ENCODE measurements around the gene ZNRD2.

Gene ZNRD2

DNA sequence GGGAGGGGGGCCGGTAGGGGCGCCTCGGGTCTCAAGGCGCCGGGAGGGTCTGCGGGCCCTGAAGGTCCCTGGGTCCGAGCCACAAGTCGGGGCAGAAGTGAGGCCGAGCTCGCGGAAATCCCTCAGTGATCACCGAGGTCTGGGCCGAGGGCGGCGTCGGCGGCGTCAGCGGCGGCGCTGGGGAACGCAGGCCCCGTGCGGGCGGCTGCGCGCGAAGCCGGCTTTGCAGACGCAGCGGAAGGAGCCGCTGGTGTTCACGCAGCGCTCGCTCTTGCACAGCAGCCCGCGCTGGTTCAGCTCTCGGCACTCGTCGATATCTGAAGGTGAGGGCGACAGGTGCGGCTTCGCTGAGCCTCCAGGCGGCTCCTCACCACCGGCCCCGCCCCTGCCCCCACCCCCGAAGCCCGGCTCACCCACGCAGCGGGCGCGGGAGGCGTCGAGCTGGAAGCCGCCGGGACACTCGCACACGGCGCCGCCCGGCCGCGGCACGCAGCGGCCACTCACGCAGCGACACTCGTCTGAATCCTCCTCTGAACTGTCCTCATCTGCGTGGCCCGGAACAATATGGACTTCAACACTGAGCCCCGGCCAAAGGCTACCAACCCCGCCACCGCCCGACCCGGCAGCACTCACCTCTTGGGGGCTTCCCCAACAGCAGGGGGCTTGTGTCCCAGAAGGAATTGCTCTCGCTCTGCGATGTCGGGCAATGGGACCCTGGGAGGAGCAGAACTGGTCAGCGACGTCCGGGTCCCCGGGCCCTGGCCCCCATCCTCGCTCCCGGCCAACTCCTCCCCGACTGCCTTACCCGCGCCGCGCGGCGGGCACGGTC is 31.1 kb upstream of the ZNRD2 start:
- DNase-seq = no peak

GRCh38 chr11:65539744-65540289 is 30.5 kb upstream of the ZNRD2 start:
- no peak for DNase-seq

DNA sequence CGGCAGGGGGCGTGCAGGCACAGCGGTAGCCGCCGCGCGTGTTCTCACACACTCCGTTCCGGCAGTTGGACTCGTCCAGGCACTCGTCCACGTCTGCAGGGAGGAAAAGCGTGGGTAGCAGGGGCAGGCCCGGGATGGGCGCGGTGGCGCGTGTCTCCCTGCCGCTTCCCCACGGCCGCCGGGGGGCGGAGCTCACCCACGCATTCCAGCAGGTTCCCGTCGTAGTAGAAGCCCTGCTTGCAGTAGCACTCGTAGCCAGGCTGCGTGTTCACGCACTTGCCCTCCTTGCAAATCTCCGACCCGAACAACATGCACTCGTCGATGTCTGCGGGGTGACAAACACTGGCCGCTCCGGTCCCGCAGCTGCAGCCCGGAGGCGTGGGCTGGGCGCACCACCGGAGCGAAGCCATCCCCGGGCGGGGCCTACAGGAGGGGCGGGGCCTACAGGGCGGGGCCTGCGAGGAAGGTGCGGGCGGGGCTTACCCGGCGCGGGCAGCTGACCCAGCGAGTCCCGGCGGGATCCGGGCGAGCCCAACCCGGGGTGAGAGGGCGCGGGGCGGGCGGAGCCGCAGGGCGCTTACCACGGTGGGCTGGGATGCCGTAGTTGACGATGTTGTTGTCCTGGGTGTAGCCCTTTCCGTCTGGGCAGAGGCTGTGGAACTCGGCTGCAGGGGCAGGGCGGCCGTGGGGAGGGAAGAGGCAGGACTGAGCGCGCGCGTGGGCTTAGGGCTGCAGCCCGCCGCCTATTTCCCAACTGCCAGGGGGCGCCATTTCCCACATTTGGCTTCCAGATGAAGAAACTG is 29.8 kb upstream of the ZNRD2 start:
- DNase-seq = peak; percentile 22

- DNase-seq = no peak
Measured at GRCh38 chr11:65541093-65541982, 28.9 kb upstream of the ZNRD2 start.

DNA sequence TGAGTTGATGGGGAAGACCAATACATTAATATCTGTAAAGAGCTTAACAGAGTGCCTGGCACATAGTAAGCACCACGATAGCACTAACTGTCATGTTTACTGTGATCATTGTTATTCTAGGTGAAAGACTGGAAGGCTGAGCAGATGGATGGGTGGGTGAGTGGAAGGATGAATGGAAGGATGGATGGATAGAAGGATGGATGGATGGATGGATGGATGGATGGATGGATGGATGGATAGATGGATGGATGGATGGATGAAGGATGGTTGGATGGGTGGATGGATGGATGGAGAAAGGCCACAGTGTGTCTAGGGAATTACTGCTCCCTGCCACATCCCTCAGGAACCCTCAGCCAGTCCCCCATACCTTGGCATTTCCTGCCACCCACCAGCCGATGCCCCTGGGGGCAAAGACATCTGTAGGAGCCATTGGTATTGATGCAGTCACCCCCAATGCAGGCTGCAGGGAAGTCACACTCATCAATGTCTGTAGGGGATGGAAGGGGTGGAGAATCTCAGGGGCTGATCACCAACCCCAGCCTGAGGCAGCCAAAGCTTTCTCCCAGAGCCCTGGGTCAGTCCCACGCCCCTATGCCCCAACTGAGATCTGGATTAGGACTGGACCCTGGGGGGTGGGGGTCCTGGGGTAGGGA is 27.4 kb upstream of the ZNRD2 start:
- no peak for DNase-seq

DNA sequence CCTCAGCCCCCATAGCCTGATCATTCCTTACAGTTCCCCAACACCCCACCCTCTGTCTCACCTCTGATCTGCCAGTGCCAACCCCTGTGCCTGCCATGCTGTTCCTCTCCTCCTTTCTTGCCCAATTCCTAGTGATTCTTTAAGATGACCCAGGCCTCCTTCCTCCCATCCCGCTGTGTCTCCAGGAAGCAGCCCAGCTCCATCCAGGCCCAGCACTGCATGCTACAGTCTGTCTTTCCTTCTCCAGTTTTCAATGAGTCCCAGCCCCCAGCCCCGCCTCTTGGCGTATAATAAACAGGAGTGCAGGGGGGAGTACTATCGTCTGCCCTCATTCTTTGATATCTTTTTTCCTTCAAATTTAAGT is 24.4 kb upstream of the ZNRD2 start:
- DNase-seq = no peak

DNA sequence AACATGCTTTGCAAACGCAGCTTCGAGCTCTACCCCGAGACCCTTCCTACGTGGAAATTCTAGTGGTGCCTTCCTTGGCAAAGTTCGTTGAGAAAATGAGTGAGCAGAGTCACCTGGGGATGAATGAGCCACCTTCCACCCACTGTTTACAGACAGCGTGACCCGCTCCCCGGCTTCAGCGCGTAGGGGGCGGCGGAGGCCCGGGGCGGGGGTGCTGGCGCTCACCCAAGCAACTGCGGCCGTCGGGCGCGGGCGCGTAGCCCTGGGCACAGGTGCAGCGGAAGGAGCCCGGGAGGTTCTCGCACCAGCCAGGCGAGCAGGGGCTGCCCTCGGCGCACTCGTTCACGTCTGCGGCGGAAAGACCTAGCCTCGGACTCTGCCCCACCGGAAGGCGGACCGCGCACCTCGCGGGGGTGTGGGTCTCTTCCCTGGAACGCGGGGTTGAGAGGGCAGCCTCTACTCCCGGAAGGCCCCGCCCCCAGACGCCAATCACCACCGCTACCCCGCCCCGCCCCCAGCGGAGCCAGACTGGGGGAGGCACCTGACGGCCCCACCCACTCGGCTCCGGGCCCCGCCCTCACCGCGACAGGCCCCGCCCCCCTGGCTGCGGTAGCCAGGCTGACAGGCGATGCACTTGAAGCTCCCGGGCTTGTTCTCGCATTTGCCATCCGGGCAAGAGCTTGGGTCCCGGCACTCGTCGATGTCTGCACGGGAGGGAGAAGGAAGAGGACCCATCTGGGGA is 23.9 kb upstream of the ZNRD2 start:
- DNase-seq = no peak

- DNase-seq = no peak
Measured at GRCh38 chr11:65547446-65548125, 22.7 kb upstream of the ZNRD2 start.

- no peak for DNase-seq
Measured at GRCh38 chr11:65548395-65548794, 21.9 kb upstream of the ZNRD2 start.

GRCh38 chr11:65549096-65549495 is 21.2 kb upstream of the ZNRD2 start:
- DNase-seq = no peak

DNA sequence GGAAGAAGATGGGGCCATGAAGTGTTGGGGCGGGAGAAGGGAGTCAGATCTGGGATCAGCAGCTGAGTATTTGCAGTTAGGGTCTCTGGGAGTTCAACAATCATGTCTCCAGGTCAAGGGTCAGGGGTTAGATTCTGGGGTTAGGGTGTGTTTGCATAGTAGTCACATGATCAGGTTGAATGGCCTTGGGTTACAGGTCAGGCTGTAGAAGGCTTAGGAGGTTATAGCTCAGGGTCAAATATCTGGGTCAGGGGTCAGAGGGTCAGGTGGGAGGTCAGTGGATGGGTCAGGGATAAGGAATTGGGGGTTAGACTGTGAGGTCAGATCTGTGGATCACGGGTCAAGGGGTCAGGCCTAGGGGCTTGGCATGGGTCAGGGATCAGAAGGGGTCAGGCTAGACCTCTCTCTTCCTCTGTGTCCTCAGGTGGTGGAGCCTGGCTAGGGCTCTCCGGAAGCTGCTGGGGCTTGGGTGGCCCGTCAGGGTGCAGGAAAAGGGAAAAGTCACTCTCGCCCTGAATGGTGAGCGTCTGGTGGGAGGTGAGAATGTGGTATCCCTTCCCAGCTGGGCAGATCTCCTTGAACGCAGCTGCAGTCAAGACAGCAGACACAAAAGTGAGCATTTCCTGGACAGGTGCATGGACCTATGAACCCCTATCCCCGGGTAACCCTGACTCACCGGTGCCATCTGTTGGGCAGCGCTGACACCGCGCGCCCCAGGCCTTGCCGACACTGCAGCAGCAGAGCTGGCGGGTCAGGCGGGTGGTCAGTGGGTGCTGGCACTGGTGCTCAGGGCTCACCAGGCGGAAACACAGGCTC is 18.5 kb upstream of the ZNRD2 start:
- DNase-seq = no peak

- no peak for DNase-seq
Measured at GRCh38 chr11:65552388-65552951, 17.8 kb upstream of the ZNRD2 start.

GRCh38 chr11:65553301-65554001 is 16.8 kb upstream of the ZNRD2 start:
- DNase-seq = no peak

DNA sequence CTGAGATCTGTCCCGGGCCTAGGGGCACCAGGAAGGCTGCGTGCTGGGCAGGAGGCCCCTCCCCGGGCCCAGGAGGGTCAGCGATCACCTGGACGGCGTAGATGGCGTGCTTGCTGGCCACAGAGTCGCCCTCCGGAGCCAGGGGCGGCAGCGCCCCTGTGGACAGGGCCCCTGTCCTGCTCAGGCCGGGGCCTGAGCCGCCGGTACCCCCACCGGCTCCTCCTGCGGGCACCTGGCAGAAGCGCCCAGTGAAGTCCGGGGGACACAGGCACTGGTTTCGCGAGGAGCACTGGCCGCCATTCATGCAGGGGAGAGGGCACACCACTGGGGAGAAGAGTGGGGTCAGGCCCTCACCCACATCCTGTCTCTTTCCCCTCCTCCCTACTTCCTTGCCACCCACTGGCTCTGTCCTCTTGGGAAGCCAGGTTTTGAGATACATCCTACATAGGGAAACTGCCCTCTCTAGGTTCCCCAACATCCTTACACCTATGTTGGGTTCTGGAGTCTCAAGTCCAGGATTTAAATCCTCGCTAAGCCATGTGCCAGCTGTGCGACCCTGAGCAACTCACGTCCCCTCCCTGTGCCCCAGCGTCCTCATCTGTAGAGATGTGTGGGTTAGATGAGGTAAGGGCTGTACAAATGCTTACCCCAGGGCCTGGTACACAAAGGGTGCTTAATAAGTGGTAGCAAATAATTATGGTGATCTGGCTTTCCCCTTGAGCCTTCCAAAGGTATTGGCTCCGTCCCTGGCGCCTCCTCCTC is 16.0 kb upstream of the ZNRD2 start:
- no peak for DNase-seq

DNA sequence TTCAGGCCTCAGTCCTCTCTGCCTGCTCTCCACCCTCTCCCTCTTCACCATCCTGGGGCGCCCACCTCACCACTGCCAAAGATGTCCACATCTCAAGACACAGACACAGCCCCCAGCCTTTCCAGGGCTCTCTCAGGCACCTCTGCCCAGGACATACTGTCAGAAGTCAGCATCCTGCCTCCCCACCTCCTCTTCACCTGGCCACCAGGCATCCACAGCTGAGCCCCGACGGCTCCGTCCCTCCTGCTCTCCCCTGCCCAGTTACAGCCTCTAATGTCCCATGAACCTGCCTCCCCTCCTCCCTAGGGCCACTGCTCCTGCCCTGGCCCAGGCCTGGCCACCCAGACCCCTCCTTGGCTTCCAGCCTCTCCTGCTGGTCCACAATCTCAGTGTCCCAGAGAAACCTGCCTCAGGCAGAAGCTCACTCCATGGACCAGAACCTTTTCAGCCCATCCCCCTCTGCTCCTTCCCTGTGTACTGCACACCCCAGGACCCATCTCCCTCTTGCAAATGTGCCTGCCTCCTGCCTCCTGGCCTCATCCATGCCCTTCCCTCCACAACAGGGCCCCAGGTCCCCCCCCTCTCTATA is 15.3 kb upstream of the ZNRD2 start:
- DNase-seq = no peak

DNA sequence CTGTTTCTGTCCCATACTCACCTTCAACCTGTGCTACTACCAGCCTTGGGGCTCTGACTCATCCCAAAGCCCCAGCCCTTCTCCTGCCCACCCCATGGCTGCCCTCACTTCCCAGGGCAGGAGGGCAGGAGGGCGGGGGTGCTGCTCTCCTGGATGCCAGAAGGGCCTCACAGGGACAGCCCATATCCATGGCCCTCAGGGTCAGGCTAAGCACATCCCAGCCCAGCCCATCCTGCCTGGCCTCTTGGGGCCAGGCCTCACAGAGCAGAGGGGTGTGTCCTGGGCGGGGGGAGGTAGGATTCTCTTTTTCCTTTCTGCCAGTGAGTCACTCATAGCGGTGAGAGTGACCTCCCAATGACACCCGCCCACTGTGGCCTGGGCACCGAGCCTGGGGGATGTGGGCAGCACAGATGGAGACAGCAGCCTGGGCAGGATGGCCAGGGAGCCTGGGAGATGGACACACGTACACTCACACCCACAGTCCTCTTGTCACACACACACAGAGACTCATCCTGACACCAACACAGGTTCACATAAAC is 14.5 kb upstream of the ZNRD2 start:
- DNase-seq = no peak

DNA sequence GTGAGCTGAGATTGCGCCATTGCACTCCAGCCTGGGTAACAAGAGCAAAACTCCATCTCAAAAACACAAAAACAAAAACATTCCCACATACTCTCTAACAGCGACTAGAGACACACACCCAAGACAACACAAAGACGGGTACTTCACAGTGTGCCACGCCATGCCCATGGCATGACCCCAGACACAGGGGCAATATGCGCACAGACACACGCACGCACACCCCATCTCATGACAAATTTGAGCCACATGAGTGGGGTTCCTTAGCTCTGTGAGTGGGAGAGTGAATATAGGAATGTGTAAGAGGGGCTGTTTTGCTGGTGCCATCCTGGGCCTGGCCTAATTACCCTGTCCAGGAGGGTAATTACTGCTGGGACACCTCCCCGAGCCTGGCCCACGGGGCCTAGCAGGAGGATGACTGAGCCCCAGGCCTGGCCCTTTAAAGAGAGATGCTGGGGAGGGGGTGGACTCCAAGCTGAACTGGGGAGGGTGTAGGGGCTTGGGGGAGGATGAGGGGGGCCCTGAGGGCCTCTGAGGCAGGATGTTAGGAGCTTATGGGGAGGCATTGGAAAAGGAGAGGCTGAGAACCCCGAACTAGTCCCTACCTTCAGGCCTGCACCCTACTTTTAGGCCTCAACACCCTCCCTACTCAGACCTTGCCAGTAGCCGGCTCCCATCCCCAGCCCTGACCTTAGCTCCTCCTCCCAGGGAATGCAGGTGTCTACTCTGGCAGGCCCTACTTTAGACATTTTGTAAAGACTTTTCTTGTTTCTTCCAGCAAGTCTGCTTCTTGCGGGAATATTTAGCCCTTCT is 13.6 kb upstream of the ZNRD2 start:
- DNase-seq = no peak
